KG1 (cell line): Measurements from ENCODE around the gene STARD7.
"Not testable (repeated sequence)": the region's sequence is repeated elsewhere in the genome, so short reads cannot be mapped to it uniquely, and the experiment has no call there.

Experiments used
- DNase-seq: peaks from one replicate; lab custom pipeline; 2025; lab: John Stamatoyannopoulos, UW

STARD7 gene

GRCh38 chr2:96208143-96209010 is at the start of gene STARD7:
STARD7 (minus strand) TSS chr2:96208827; CDS start chr2:96208434, 393 bp downstream.
- peak; percentile 94 for DNase-seq

GRCh38 chr2:96257744-96258143 is 49.1 kb upstream of the STARD7 start:
- not testable (repeated sequence) for DNase-seq

- peak; percentile 66 for DNase-seq
Observed at GRCh38 chr2:96256611-96257113, 48.0 kb upstream of the STARD7 start.

GRCh38 chr2:96254571-96254970 is 45.9 kb upstream of the STARD7 start:
- DNase-seq = no peak

- no peak for DNase-seq
Observed at GRCh38 chr2:96253006-96253405, 44.4 kb upstream of the STARD7 start.

GRCh38 chr2:96252526-96252925 is 43.9 kb upstream of the STARD7 start:
- no peak for DNase-seq

GRCh38 chr2:96251721-96252292 is 43.2 kb upstream of the STARD7 start:
- no peak for DNase-seq

GRCh38 chr2:96250188-96250587 is 41.6 kb upstream of the STARD7 start:
- no peak for DNase-seq

- no peak for DNase-seq
Observed at GRCh38 chr2:96249654-96250053, 41.0 kb upstream of the STARD7 start.

GRCh38 chr2:96248624-96249023 is 40.0 kb upstream of the STARD7 start:
- DNase-seq = no peak

GRCh38 chr2:96247896-96248295 is 39.3 kb upstream of the STARD7 start:
- no peak for DNase-seq

GRCh38 chr2:96247009-96247408 is 38.4 kb upstream of the STARD7 start:
- DNase-seq = no peak

- DNase-seq = no peak
Observed at GRCh38 chr2:96245609-96246390, 37.2 kb upstream of the STARD7 start.

GRCh38 chr2:96243843-96244242 is 35.2 kb upstream of the STARD7 start:
- no peak for DNase-seq

- DNase-seq = no peak
Observed at GRCh38 chr2:96241900-96242611, 33.4 kb upstream of the STARD7 start.

- DNase-seq = no peak
Observed at GRCh38 chr2:96241227-96241626, 32.6 kb upstream of the STARD7 start.

- no peak for DNase-seq
Observed at GRCh38 chr2:96240341-96241038, 31.9 kb upstream of the STARD7 start.

- DNase-seq = no peak
Observed at GRCh38 chr2:96239745-96240264, 31.2 kb upstream of the STARD7 start.

- DNase-seq = no peak
Observed at GRCh38 chr2:96239091-96239490, 30.5 kb upstream of the STARD7 start.

GRCh38 chr2:96238266-96238665 is 29.6 kb upstream of the STARD7 start:
- DNase-seq = no peak

- no peak for DNase-seq
Observed at GRCh38 chr2:96236882-96237281, 28.3 kb upstream of the STARD7 start.
